Panc1 (cell line): Measurements from ENCODE around the gene KCNJ9. TPM values are rescaled to one million over a fixed set of nuclear protein-coding genes. Genes with fewer than 3 reads are reported as not detected.
A peak's percentile ranks its signal among the peaks of the same experiment; 100 is the strongest.

Experiments used
- ATAC-seq: fragments of 200-7000 bp; cut with Tn5 transposase; 2 replicates; pipeline ENCODE4 v1.9.1; 2020; ENCODE audit warnings: mild to moderate bottlenecking, moderate library complexity
- BruUV-seq: library from RNA; stranded (reverse); fragments of 400-500 nt; replicated peaks from 2 replicates; lab custom pipeline; 2021; lab: Mats Ljungman, UMichigan
- CTCF ChIA-PET: fragments of 300-600 bp; sonication (Branson Sonifier 250); formaldehyde crosslinking; loops from one replicate; lab custom pipeline; 2022; ENCODE audit warnings: antibody characterized with exemption; lab: Charles Lee
- POLR2A ChIA-PET: fragments of 300-600 bp; sonication (Branson Sonifier 250); formaldehyde crosslinking; loops from one replicate; lab custom pipeline; 2022; ENCODE audit warnings: antibody characterized with exemption; lab: Charles Lee
- DNase-seq: peaks from one replicate; pipeline ENCODE4 v3.0.0-alpha.2; 2010; ENCODE audit warnings: low read depth, low spot score
- H3K27ac ChIP-seq: 2 replicates; pipeline ENCODE4 v1.5.1; 2011; ENCODE audit warnings: mild to moderate bottlenecking, low read length, inconsistent platforms
- H3K27me3 ChIP-seq: fragments of 200-500 bp; sonication (Bioruptor generic); 2 replicates; pipeline ENCODE4 v1.6.0; 2014; ENCODE audit warnings: low read length, inconsistent platforms; ENCODE audit not compliant: control insufficient read depth, insufficient read depth
- H3K36me3 ChIP-seq: fragments of 200-500 bp; sonication (Bioruptor generic); 2 replicates; pipeline ENCODE4 v1.5.1; 2014; ENCODE audit warnings: inconsistent platforms, mild to moderate bottlenecking, low read length, moderate library complexity; ENCODE audit not compliant: control insufficient read depth, insufficient read depth
- H3K4me1 ChIP-seq: 2 replicates; pipeline ENCODE4 v1.5.1; 2011; ENCODE audit warnings: inconsistent platforms, mild to moderate bottlenecking, low read length, moderate library complexity; ENCODE audit not compliant: control insufficient read depth, insufficient read depth
- H3K4me3 ChIP-seq, 2 experiments: 2 replicates each; pipeline ENCODE4 v1.5.1; 2011 to 2012; ENCODE audit warnings: low read depth in 2 of 2, low read length in 2 of 2, mild to moderate bottlenecking in 2 of 2, inconsistent platforms in 1 of 2, moderate library complexity in 1 of 2
- H3K9me3 ChIP-seq: fragments of 200-500 bp; sonication (Bioruptor generic); 2 replicates; pipeline ENCODE4 v1.5.1; 2014; ENCODE audit warnings: low read depth, mild to moderate bottlenecking, inconsistent platforms, low read length, moderate library complexity; ENCODE audit not compliant: control insufficient read depth, insufficient read depth
- CTCF ChIP-seq: fragments of 450-650 bp; IDR thresholded peaks from 2 replicates; pipeline ENCODE4 v1.5.1; 2017; ENCODE audit warnings: mild to moderate bottlenecking
- POLR2AphosphoS5 ChIP-seq: IDR thresholded peaks from 2 replicates; pipeline ENCODE4 v1.6.1; 2012; ENCODE audit warnings: mild to moderate bottlenecking, low read depth, low read length, moderate library complexity
- REST ChIP-seq, 2 experiments: IDR thresholded peaks; 2 replicates each; pipeline ENCODE4 v1.6.1; 2011 to 2012; ENCODE audit warnings: low read depth in 2 of 2, control low read depth in 1 of 2, low read length in 1 of 2, mild to moderate bottlenecking in 1 of 2, moderate library complexity in 1 of 2; ENCODE audit not compliant: insufficient read depth in 1 of 2
- SIN3A ChIP-seq: IDR thresholded peaks from 2 replicates; pipeline ENCODE4 v1.6.1; 2012; ENCODE audit warnings: low read depth, mild to moderate bottlenecking, low read length, moderate library complexity, borderline replicate concordance; ENCODE audit not compliant: insufficient read depth
- in situ Hi-C: cut with HindIII; loops from 2 replicates; pipeline ENCODE4 v1.10.0; 2016; ENCODE audit warnings: low sequenced_read_pairs, low pct_unique_long_range_greater_than_20kb
- intact Hi-C: fragments of 100-400 bp; cut with micrococcal nuclease; formaldehyde crosslinking; loops from one replicate; pipeline ENCODE4 v1.10.0; 2022; ENCODE audit not compliant: unreplicated experiment
- total RNA-seq: library from RNA; stranded (reverse); gene quantifications from one replicate; pipeline ENCODE4 v1.2.1, GENCODE V29; 2021; ENCODE audit not compliant: unreplicated experiment

KCNJ9 gene
- total RNA-seq, 1 experiment from 2014 or later: not detected

DNA sequence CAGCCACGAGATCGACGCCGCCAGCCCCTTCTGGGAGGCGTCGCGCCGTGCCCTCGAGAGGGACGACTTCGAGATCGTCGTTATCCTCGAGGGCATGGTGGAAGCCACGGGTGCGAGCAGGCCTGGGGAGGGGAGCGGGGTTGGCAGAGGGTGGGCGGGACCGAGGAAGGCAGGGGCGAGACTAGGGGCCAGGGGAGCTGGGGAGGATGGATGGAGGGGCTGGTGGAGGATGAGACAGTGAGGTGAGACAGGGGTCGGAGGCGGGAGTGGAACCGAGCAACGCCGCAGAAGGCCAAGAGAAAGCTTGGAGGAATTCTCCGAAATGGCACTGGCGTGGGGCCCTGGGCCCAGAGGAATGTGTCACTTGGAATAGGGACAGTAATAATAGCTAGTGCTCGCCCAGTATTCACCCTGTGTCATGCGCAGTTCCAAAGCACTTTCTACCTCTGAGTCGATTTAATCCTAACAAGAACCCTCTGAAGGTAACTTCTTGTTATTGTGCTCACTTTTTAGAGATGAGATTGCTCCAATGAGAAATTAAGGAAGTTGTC is 3.5 kb downstream of the KCNJ9 start:
- Histone ChIP-seq H3K36me3 (no peaks in the 10 kb centered on the region), H3K4me3 (no peak overlapping the region), H3K27me3 (peaks cover 23% of the 10 kb centered on the region), H3K27ac (no peak overlapping the region), H3K4me1 (no peaks in the 10 kb centered on the region), H3K9me3 (no peaks in the 10 kb centered on the region)
- ATAC-seq: no peak
- BruUV-seq: no TSS peak
- POLR2A ChIA-PET: no interaction called here
- CTCF ChIA-PET: interaction anchor here (0.6 to 1.9 kb wide), 6 partner anchors 27 to 340 kb away, joined by 3 to 13 read pairs (median 6); no protein-coding TSS in a partner anchor
- intact Hi-C loops: loop anchor here (2.0 kb wide), 1 partner anchor 38 kb away; no protein-coding TSS in a partner anchor
- no peak for DNase-seq
- TF ChIP-seq REST (IDR thresholded peaks at IDR 0.05; ENCODE audit: insufficient read depth in 1 of 2, low read depth in 2 of 2, low read length in 1 of 2) (no peak), CTCF (no peak), SIN3A (no peak), POLR2AphosphoS5 (no peak)
- in situ Hi-C loops: no loop called here

DNA sequence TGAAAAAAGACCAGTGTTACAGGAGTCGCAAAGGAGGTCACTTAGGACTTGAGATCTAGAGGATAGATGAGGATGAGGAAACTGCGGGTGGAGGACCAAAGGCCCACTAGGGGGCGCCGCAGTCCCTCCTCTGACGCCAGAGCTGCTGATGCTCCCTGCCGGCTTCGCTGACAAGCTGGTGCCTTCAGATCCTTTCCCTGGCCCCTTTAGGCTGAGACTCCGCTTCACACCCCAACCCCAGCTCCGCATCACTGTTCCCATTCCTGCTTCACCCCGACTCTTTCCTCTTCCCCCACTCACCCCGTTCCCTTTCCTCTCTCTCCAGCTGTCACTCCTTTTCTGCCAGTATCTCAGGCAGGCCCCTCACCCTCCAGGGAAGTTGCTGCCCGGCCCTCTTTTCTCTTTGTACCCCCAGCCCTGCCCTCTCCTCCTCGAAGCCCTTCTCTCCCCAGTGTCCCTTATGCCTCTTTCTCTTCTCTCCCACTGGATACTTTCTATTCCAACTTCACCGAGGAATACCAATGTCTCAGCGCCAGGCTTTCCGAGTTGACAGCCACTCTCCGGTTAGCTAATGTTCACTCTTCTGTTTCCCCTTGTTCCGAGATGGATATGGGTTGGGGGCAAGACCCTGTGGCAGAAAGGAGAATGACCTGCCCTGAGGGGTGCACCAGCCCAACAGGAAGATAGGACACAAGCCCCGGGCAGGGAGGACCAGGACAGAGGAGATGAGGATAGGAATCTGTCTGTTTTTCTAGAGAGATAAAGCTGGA is 4.5 kb downstream of the KCNJ9 start:
- TF ChIP-seq CTCF (peak; percentile 91), REST (IDR thresholded peaks at IDR 0.05; ENCODE audit: insufficient read depth in 1 of 2, low read depth in 2 of 2, low read length in 1 of 2) (no peak)
- no peak overlapping the region for H3K4me3 ChIP-seq
- intact Hi-C loops: loop anchor here (2.0 kb wide), 1 partner anchor 39 kb away; no protein-coding TSS in a partner anchor
- CTCF ChIA-PET: interaction anchor here (0.6 to 1.9 kb wide), 4 partner anchors 28 to 206 kb away, joined by 3 to 13 read pairs (median 4); no protein-coding TSS in a partner anchor
- peak; percentile 82 for ATAC-seq
- H3K27ac ChIP-seq: no peak overlapping the region
- in situ Hi-C loops: no loop called here
- no peak for DNase-seq
- no peaks in the 10 kb centered on the region for H3K4me1 ChIP-seq
- POLR2A ChIA-PET: interaction anchor here (0.6 kb wide), 1 partner anchor 46 kb away, joined by 6 read pairs; no protein-coding TSS in a partner anchor
- H3K9me3 ChIP-seq: no peaks in the 10 kb centered on the region
- no TSS peak for BruUV-seq
- peaks cover 20% of the 10 kb centered on the region for H3K27me3 ChIP-seq
- no peaks in the 10 kb centered on the region for H3K36me3 ChIP-seq
